AG09319 (cell line): ENCODE data around the gene MICAL2.

Experiments
- DNase-seq: peaks from one replicate; pipeline ENCODE4 v3.0.0-alpha.2; 2010; ENCODE audit warnings: low read depth; ENCODE audit errors: extremely low read depth
- TF ChIP-seq, protein P1 (sequence below): IDR thresholded peaks from 2 replicates; pipeline ENCODE4 v1.5.1; 2011; ENCODE audit warnings: low read depth, mild to moderate bottlenecking, inconsistent platforms, low read length, moderate library complexity

MICAL2 gene

DNA sequence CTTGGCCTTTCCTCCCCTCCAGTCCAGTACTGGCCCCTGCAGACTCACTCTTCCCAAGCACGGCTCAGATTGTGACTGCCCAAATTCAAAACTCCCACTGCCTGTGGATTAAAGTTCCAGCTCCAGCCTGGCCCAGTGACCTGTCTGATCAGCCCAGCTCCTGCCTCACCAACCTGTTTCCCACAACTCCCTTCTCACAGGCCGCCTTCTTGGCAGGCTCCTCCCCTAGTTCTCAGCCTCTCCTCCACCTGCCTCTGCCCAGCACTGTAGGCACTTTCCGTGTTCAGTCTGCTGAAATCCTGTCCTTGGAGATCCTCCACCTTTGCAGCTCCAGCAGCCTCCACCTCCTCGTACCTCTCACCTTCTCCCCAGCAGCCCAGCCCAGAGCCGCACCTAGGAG, 68.6 kb downstream of the MICAL2 start:
- no peak for DNase-seq
- TF ChIP-seq, protein P1, sequence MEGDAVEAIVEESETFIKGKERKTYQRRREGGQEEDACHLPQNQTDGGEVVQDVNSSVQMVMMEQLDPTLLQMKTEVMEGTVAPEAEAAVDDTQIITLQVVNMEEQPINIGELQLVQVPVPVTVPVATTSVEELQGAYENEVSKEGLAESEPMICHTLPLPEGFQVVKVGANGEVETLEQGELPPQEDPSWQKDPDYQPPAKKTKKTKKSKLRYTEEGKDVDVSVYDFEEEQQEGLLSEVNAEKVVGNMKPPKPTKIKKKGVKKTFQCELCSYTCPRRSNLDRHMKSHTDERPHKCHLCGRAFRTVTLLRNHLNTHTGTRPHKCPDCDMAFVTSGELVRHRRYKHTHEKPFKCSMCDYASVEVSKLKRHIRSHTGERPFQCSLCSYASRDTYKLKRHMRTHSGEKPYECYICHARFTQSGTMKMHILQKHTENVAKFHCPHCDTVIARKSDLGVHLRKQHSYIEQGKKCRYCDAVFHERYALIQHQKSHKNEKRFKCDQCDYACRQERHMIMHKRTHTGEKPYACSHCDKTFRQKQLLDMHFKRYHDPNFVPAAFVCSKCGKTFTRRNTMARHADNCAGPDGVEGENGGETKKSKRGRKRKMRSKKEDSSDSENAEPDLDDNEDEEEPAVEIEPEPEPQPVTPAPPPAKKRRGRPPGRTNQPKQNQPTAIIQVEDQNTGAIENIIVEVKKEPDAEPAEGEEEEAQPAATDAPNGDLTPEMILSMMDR, result no peak

DNA sequence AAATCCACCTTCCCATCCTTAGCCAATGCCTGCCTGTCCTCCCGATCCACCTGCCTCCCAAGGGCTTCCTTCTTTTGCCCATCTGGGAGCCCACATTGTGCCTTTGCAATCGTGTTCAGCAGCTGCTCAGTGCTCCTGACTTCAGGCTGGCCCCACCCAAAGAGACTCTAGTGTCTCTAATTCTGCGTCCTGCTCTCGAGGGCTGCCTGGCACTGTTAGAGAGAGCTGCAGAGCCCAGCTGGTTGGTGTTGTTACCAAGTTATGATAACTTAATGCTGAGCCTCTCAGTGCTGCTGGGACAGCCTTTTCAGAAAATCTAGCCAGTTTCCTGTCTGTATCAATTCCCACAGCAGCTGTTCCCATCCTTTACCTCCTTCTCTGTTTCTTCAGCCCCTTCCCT, 69.1 kb downstream of the MICAL2 start:
- TF ChIP-seq, protein P1, result no peak
- DNase-seq, result no peak

DNA sequence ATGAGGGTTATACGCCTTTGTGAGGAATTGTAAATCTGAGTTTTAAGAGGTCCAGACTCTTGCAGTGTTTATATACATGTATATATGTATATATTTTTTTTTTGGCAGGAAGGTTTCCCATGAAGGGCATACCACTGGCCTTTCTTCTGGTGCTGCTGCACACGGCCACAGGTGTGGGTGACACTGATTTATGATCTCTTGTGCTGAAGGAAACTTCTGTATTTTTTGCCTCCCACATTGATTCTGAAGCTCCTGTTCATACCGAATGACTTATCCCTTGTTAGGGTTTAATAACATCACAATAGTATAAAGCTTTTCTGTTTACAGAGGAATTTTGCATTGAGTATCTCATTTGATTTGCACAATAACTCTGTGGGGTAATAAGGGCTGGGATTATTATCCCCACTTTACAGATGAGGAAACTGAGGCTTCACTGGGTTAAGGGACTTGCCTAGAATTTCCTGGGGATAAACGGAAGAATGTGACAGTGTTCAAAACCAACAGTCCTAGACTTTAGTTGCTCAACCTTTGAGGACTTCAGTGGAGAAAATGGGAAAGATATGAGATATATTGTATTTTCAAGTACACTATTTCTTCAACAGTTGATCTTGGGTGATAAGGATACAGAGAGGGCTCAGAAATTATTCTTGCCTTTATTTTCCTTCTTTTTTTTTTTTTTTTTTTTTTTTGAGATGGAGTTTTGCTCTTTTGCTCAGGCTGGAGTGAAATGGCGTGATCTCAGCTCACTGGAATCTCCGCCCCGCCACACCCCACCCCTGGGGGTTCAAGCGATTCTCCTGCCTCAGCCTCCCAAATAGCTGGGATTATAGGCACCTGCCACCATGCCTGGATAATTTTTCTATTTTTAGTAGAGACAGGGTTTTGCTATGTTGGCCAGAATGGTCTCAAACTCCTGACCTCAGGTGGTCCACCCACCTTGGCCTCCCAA, 70.1 kb downstream of the MICAL2 start:
- TF ChIP-seq, protein P1, result no peak
- DNase-seq, result no peak

DNA sequence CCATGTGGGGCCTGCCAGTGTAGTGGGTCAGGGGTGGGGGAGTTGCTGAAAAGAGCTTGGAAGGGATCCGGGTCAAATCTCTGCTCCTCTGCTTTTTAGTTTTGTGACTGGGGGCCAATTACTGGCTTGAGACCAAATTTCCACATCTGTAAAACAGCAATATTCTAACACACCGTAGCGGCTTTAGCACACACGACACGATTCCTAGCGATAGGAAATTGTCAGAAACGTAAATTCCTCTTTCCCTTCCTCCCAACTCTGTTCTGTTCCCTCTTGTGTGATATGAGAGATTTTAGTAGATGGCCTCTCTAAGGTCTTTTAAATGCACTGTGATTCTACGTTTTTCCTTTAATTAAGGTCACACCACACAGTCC, 71.9 kb downstream of the MICAL2 start:
- DNase-seq, result no peak
- TF ChIP-seq, protein P1, result no peak

DNA sequence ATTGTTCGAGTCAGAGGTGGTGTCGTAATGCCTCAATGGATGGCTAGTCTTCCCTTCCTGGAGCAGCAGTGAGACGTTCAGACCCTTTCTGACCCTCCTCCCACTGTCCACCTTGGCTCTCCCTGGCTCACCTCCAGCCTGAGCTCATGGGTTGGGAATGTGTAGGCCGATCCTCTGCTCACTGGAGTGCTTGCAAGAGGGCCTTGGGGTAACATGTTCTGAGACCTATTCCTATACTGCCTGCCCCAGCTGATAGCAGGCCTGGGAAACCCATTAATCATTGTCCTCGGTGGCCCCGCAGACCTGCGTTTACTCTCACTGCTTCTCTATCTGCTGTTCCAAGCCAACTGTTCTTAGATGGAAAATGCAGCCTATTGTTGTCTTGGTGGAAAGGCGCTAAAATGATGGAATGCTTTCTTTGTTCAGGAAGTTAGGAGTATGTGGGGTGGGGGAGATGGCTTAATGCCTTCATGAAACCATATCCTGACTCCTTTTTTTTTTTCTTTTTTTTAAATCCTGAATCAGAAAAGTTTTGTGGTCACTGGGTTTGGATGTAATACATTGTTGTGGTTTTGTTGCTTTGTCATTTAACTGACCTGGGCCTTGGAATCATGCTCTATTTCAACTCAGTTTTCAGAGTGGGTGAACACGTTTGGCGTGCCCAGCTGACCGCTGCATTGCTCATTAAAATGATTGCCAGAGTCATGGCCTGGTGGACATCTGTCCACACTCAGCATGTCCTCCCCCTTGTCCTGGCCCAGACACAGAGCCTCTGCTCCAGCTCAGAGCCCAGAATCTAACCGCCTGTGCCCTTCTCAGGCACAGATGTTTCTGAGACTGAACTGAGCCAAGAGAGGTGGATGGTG, 72.5 kb downstream of the MICAL2 start:
- peak; percentile 94 for DNase-seq

DNA sequence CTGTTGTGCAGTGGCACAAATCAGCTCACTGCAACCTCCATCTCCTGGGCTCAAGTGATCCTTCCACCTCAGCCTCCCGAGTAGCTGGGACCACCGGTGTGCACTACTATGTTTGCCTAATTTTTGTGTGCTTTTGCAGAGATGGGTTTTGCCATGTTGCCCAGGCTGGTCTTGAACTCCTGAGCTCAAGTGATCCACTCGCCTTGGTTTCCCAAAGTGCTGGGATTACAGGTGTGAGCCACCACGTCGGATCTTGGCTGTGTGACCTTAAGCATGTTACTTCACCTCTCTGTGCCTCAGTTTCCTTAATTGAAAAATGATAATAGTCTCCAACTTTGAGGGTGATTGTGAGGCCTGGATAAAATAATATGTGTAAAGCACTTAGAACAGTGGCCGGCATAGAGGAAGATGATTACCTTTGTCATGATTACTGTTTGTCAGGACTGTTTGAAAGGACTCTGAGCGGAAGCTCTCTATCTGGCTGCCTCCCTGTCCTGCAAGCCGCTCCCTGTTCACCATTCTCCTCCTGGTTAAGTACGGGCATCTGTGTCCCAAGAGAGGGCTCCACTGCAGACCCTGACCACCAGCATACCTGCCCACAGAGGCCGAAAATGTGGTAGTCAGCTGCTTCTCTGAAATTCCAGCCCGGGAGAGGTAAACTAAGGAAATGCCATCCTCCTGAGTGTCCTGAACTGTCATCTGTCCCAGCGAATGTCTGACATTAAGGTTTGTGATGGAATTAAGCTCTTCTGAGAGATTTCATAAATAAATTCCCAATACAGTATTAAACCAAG, 73.6 kb downstream of the MICAL2 start:
- TF ChIP-seq, protein P1, result no peak
- DNase-seq, result no peak

More for the DNA sequence above, 72.5 kb downstream of the MICAL2 start:
- TF ChIP-seq, protein P1, result no peak
